ENCODE results near the gene STT3A.

DNA sequence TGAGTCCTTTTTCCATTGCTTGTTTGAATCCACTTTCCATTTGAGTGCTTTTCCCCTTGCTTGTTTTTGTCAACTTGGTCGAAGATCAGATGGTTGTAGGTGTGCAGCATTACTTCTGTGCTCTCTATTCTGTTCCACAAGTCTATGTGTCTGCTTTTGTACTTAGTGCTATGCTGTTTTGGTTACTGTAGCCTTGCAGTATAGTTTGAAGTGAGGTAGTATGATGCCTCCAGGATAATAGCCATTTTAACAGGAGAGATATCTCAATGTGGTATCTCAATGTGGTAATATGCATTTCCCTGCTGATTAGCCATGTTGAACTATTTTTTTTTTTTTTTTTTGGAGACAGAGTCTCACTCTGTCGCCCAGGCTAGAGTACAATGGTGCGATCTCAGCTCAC lies 71.3 kb downstream of the STT3A start:
- TF ChIP-seq, protein P1, sequence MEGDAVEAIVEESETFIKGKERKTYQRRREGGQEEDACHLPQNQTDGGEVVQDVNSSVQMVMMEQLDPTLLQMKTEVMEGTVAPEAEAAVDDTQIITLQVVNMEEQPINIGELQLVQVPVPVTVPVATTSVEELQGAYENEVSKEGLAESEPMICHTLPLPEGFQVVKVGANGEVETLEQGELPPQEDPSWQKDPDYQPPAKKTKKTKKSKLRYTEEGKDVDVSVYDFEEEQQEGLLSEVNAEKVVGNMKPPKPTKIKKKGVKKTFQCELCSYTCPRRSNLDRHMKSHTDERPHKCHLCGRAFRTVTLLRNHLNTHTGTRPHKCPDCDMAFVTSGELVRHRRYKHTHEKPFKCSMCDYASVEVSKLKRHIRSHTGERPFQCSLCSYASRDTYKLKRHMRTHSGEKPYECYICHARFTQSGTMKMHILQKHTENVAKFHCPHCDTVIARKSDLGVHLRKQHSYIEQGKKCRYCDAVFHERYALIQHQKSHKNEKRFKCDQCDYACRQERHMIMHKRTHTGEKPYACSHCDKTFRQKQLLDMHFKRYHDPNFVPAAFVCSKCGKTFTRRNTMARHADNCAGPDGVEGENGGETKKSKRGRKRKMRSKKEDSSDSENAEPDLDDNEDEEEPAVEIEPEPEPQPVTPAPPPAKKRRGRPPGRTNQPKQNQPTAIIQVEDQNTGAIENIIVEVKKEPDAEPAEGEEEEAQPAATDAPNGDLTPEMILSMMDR (IDR thresholded peaks at IDR 0.05; ENCODE audit: insufficient read depth, low read length, poor library complexity, severe bottlenecking), result no peak
- no peak for TF ChIP-seq EZH2phosphoT487 (conservative IDR thresholded peaks at IDR 0.05; ENCODE audit: low read length)
